ENCODE results near the gene PIGA. TPM values are rescaled to one million over a fixed set of nuclear protein-coding genes. Genes with fewer than 3 reads are reported as not detected.

The PIGA gene
- total RNA-seq, 4 donors from 2014 or later = 5.1 to 9.8 (median 7.9) TPM

DNA sequence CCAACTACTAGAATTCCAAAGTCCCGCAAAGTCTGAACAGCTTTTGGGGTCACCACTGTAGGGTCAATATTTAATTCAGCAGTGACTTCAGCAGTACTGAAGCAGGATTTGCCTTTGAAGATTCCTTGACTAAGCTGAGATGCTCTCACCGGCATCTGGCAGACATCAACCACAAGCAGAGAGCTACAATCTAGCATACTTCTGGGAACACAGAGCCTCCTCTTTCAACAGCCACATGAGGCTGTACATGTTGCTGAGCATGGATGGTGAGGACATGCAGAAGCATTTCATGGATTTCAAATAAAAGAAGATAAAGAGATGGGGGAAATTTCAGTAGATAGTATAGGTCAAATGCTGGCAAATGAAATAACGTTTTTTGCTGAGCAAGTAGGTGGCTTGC is 13.3 kb downstream of the PIGA start:
- Histone ChIP-seq H3K4me1 (no peaks in the 10 kb centered on the region), H3K27ac (no peak overlapping the region), H3K27me3 (no peaks in the 10 kb centered on the region), H3K36me3 (peaks cover 0 to 19% (median 0%) of the 10 kb centered on the region in 3 donors), H3K4me3 (no peak overlapping the region), H3K9me3 (no peaks in the 10 kb centered on the region)
- 72 to 78% methylated on average over 3 of the region's 3 CpGs for WGBS, 2 donors
- TF ChIP-seq POLR2A (IDR thresholded peaks at IDR 0.05) (no peak), EP300 (IDR thresholded peaks at IDR 0.05) (no peak)
- TF ChIP-seq, protein P1, sequence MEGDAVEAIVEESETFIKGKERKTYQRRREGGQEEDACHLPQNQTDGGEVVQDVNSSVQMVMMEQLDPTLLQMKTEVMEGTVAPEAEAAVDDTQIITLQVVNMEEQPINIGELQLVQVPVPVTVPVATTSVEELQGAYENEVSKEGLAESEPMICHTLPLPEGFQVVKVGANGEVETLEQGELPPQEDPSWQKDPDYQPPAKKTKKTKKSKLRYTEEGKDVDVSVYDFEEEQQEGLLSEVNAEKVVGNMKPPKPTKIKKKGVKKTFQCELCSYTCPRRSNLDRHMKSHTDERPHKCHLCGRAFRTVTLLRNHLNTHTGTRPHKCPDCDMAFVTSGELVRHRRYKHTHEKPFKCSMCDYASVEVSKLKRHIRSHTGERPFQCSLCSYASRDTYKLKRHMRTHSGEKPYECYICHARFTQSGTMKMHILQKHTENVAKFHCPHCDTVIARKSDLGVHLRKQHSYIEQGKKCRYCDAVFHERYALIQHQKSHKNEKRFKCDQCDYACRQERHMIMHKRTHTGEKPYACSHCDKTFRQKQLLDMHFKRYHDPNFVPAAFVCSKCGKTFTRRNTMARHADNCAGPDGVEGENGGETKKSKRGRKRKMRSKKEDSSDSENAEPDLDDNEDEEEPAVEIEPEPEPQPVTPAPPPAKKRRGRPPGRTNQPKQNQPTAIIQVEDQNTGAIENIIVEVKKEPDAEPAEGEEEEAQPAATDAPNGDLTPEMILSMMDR (IDR thresholded peaks at IDR 0.05) = no peak
- DNase-seq (ENCODE audit: low spot score in 2 of 2) = no peak

DNA sequence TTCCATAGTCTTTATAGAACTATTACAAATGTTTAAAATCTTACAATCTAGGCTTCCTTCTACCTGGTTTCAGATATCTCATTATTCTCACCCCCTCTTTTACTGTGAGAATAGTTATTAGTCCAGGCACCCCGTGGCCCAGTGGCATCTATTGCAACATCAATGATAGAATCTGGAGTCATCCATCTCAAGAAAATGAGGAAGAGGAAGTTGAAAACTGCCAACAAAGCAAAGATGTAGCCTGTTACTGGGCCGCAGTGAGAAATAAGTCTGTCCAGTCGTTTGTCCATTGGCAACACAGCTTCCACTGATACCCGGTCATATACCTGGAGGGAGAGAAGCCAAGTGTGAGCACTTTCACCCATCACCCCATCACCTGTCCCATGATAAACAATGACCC is 13.9 kb downstream of the PIGA start:
- H3K9me3 ChIP-seq = no peaks in the 10 kb centered on the region
- TF ChIP-seq, protein P1 (IDR thresholded peaks at IDR 0.05) = no peak
- TF ChIP-seq EP300 (IDR thresholded peaks at IDR 0.05) (no peak), POLR2A (IDR thresholded peaks at IDR 0.05) (no peak)
- H3K27me3 ChIP-seq = no peaks in the 10 kb centered on the region
- H3K4me1 ChIP-seq = no peaks in the 10 kb centered on the region
- DNase-seq (ENCODE audit: low spot score in 2 of 2) = peak in 1 of 2 donors; percentile 13
- H3K27ac ChIP-seq = no peak overlapping the region
- no peak overlapping the region for H3K4me3 ChIP-seq
- 83 to 93% methylated on average over 4 of the region's 4 CpGs for WGBS, 2 donors
- H3K36me3 ChIP-seq = peaks cover 0 to 19% (median 0%) of the 10 kb centered on the region in 3 donors

DNA sequence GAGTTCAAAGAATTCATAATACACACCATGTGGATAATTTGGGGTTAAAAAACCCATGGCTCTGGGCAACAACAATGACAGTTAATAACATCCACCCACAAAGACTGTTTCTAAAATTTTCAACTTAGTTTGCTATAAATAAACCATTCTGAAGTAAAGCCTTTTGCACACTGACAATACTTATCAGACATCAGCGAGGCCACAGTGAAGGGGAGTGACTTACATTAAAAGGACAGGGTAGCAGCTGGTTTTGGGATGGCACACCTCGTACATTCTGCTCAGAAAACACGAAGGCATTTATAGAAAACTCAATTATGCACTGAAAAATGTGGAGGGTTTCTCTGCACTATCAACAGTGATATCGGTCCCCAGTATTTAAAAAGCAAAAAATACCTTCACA is 15.0 kb downstream of the PIGA start:
- no peaks in the 10 kb centered on the region for H3K4me1 ChIP-seq
- H3K27me3 ChIP-seq = peaks cover 0 to 5% of the 10 kb centered on the region in 2 donors
- 61 to 69% methylated on average over 4 of the region's 4 CpGs for WGBS, 2 donors

DNA sequence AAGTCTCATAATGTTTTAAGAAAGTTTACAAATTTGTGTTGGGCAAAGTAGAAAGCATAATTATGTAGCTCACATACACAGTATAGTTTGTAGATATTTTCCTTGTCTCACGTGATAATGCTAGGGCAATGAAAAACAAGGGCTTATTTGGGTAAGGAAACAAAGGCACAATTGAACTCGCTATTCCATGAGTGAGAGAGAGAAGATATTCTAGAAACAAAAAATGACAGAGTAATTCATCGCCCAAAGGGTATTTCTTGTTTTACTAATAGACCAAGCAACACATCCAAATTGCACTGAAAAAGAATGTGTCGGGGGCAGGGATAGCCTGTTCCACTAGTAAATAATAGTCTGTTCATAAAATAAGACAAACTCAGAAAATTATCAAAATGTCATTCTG is 16.2 kb downstream of the PIGA start:
- TF ChIP-seq POLR2A (IDR thresholded peaks at IDR 0.05) (no peak), EP300 (IDR thresholded peaks at IDR 0.05) (no peak)
- TF ChIP-seq, protein P1 (IDR thresholded peaks at IDR 0.05) = no peak
- no peaks in the 10 kb centered on the region for H3K4me1 ChIP-seq
- peaks cover 0 to 11% (median 0%) of the 10 kb centered on the region in 3 donors for H3K36me3 ChIP-seq
- WGBS, 2 donors = 50 to 55% methylated on average over 4 of the region's 4 CpGs
- H3K27ac ChIP-seq = no peak overlapping the region
- H3K9me3 ChIP-seq = no peaks in the 10 kb centered on the region
- no peak for DNase-seq (ENCODE audit: low spot score in 2 of 2)
- peaks cover 0 to 5% of the 10 kb centered on the region in 2 donors for H3K27me3 ChIP-seq
- no peak overlapping the region for H3K4me3 ChIP-seq

More for the DNA sequence above, 15.0 kb downstream of the PIGA start:
- DNase-seq (ENCODE audit: low spot score in 2 of 2) = no peak
- TF ChIP-seq EP300 (IDR thresholded peaks at IDR 0.05) (no peak), POLR2A (IDR thresholded peaks at IDR 0.05) (no peak)
- TF ChIP-seq, protein P1 (IDR thresholded peaks at IDR 0.05) = no peak
- H3K9me3 ChIP-seq = no peaks in the 10 kb centered on the region
- H3K36me3 ChIP-seq = peaks cover 0 to 19% (median 0%) of the 10 kb centered on the region in 3 donors
- no peak overlapping the region for H3K27ac ChIP-seq
- no peak overlapping the region for H3K4me3 ChIP-seq

- 52 to 62% methylated on average over 3 of the region's 3 CpGs for WGBS, 2 donors
Observed at GRCh38 chrX:15315509-15315908, 19.8 kb downstream of the PIGA start, which contains the start of gene ASB11. ASB11 (minus strand) TSS chrX:15315640; CDS start chrX:15315605, 35 bp downstream.

More at GRCh38 chrX:15315509-15315908, 19.8 kb downstream of the PIGA start, which contains the start of gene ASB11:
- Histone ChIP-seq H3K36me3 (no peaks in the 10 kb centered on the region), H3K27me3 (peaks cover 0 to 5% of the 10 kb centered on the region in 2 donors), H3K27ac (no peak within 1 kb of the TSS), H3K4me1 (no peaks in the 10 kb centered on the region), H3K9me3 (no peaks in the 10 kb centered on the region), H3K4me3 (no peak within 1 kb of the TSS)
- no peak for DNase-seq (ENCODE audit: low spot score in 2 of 2)
- TF ChIP-seq EP300 (IDR thresholded peaks at IDR 0.05) (no peak), POLR2A (IDR thresholded peaks at IDR 0.05) (no peak)
- TF ChIP-seq, protein P1 (IDR thresholded peaks at IDR 0.05) = no peak

Measured in tibial nerve (tissue), 4 donors.